Inferior parietal cortex (tissue), 1 donor: Measurements from ENCODE around the gene DYNLRB1.

Experiments used
- DNase-seq: peaks from one replicate; pipeline ENCODE4 v3.0.0-alpha.2; 2016; ENCODE audit errors: extremely low spot score

Gene DYNLRB1

DNA sequence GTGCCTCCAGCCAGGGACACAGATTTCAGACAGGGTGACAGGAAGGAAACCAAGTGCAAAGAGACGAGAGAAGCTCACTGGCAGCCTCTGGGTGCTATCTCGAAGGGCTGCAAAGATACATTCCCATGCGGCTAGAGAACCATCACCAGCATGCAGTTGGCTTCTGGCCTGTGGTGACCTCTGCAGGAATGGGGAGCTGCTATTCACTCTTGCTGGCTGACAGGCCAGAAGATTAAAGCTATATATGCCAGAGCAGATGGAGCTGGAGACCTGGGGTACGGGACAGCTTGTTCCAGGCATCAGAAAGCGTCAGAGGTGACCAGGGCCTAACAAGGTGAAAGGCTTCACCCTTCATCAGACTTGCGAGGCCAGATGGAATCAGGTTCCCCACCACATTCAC lies 62.3 kb downstream of the DYNLRB1 start:
- no peak for DNase-seq

DNA sequence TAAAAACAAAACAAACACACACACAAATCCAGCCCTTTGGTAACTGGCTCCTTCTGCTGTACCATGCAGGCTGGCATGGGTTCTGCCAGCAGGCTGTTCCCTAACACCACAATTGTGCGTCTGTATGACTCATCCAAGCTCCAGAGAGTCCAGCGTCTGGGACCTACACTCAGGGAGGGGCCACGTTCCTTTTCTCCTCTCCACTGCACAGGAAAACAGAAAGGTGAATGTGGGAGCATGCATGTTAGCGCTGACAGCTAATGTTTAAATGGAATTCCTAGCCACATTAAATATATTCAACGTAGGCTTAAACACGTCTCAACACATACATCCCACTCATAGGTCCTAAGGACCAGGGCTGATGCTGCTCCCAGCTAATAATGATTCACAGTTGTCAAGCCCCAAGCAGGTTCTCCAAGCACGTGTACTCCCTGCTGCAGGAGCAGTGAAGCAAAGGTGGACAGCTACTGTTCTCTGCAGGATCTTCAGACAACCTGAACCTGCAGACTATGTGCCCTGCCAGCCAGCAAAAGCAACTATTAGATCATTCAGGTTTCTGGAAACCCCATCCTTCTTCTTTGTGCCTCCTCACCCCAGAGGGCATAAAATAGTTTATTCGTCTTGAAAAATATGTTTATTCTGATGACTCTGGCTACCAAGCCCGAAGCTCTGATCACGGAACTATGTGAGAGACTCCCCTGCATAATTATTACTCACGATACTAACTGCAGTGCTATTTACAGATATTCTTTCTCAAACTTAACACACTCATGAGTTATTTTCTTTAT lies 63.2 kb downstream of the DYNLRB1 start:
- peak; percentile 94 for DNase-seq

GRCh38 chr20:34579979-34580940 lies 64.0 kb downstream of the DYNLRB1 start:
- DNase-seq = peak; percentile 25

GRCh38 chr20:34581341-34582184 lies 65.3 kb downstream of the DYNLRB1 start:
- peak; percentile 29 for DNase-seq

- DNase-seq = no peak
Measured at GRCh38 chr20:34582221-34582620, 66.0 kb downstream of the DYNLRB1 start.

GRCh38 chr20:34582911-34583310 lies 66.7 kb downstream of the DYNLRB1 start:
- no peak for DNase-seq

DNA sequence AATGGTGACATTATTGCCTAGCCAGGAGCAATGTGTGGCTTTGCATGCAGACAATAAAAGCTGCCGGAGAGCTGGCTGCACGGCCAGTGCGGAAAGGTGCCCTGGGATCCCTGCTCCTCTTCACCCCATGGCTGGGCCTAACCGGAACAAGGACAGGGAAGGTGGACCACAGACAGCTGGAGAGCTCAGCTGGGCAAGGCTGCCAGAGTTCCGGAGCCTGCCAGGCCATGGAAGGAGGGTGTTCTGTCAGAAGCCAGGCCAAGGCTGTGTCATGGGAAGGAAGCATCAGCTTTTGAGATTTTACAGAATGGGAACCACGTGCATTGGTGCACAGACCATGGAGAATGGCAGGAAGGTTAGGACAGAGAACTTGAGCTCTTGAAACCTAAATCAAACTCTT lies 67.3 kb downstream of the DYNLRB1 start:
- no peak for DNase-seq

GRCh38 chr20:34585019-34585418 lies 68.8 kb downstream of the DYNLRB1 start:
- no peak for DNase-seq

DNA sequence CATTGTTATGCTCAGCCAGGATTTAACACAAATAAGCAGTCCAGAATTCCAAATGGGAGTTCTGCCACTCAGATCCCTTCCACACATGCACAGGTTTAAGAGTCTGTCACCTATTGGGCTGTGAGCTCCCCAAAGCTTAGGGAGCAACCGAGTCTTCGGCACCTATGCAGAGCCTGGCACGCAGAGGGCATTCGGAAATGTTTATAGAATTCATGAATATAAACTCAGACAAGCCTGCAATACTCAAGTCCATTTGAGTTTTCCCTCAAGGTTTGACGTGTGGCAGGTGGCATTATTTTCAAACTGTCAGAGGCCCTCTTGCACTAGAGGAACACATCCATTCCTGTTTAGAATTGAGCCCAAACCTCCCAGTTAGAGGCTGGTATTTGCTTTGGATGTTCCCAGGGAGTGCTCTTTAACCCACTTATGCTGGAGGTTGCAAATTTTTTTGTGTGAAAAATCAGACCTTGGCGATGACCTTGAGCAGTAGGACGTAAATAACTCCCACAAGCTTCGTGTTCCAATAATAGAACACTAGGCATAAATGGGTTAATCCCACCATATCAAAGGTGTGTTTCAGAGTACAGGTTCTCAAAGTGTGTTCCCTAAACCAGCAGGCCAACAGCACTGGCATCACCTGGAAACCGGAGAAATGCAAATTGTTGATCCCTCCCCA lies 70.4 kb downstream of the DYNLRB1 start:
- no peak for DNase-seq
